ENCODE data around the gene TRPC6.

TRPC6 gene

GRCh38 chr11:101583251-101584128 is at the start of gene TRPC6:
Gene TRPC6 (minus strand): TSS chr11:101584007. CDS start chr11:101583503, 504 bp downstream.
- in situ Hi-C loops (cut with MboI; ENCODE audit: low sequenced_read_pairs) = no loop called here

GRCh38 chr11:101620026-101620425 is 36.2 kb upstream of the TRPC6 start:
- in situ Hi-C loops (cut with MboI; ENCODE audit: low sequenced_read_pairs) = no loop called here

DNA sequence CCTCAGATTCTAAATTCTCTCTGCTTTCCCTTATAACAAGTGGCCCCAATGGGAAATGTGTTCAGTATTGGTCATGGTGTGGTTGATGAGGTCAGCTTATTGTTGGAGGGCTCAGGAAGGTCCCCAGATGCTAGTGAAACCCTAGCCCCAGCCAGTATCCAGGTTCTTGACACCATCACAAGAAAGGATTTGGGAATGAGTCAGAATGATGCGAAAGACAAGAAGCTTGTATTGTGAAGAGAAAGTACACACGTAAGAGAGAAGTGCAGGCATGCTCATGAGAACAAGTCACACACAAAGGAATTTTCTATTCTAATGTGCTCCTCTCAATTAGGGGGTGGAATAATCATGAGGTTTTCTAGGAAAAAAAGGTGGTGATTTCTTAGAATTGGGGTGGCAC is 34.9 kb upstream of the TRPC6 start:
- in situ Hi-C loops (cut with MboI; ENCODE audit: low sequenced_read_pairs) = no loop called here

DNA sequence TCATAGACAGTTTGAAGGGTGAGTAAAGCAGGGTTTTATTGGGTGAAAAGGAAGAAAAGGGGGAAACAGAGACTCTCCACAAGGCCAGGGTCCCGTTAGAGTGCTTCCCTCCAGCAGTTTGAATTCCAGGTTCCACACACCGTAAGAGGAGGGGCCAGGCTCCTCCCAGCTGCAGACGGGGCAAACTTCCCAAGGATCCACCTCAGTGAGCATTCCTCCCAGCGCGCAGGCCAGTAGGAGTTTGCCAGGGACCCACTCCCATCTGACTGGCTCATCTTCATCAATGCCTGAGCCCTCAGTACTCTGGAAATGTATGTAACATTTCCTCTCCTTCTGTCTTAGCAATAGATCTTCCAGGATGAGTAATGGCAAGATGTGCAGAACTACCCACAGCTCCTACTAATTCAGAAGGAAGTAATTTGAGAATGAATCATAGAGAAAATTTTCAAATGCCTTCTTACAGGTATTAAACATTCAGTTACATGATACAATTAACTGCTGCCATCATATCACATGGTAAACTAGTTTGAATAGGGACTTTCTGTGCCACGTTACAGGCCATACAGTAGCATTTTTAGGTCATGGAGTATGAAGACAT is 34.0 kb upstream of the TRPC6 start:
- in situ Hi-C loops (cut with MboI; ENCODE audit: low sequenced_read_pairs) = no loop called here

DNA sequence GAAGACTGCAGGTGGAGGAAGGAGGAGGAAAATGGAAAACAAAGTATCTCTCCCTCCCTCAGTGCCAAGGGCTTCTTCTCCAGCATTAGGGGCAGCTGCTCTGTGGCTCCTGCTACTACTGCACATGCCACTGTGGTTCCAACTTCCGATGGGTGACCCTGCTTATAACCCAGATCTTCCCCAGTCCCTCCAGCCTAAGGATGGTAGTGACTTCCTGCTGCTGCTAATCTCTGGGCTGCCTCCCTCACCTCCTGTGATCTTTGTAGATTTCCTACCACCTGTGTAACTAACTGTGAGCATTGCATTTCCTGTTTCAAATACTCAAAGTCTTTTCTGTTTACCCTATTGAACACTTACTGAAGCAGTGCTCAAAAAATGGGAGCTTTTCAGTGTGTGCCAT is 28.7 kb upstream of the TRPC6 start:
- in situ Hi-C loops (cut with MboI; ENCODE audit: low sequenced_read_pairs) = no loop called here

DNA sequence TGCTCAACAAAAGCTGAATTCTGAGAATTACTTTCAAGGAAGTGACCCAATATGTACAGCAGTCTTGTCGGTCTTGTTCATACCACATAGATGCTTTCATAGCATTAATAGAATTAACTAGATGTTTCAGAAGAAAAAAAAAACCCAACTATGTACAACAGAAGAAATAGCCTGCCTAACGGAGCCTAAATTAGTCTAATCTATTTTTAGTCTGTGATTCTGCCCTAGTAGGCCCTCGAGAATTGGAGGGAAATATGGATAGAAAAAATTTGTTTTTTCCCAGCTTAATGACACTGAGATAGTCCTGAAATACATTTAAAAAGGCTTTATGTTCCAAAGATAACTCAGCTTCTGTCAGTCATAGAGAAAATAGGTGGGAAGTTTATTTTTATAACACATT is 17.1 kb upstream of the TRPC6 start:
- in situ Hi-C loops (cut with MboI; ENCODE audit: low sequenced_read_pairs) = no loop called here

- in situ Hi-C loops (cut with MboI; ENCODE audit: low sequenced_read_pairs) = no loop called here
Observed at GRCh38 chr11:101586965-101587364, 3.2 kb upstream of the TRPC6 start.

DNA sequence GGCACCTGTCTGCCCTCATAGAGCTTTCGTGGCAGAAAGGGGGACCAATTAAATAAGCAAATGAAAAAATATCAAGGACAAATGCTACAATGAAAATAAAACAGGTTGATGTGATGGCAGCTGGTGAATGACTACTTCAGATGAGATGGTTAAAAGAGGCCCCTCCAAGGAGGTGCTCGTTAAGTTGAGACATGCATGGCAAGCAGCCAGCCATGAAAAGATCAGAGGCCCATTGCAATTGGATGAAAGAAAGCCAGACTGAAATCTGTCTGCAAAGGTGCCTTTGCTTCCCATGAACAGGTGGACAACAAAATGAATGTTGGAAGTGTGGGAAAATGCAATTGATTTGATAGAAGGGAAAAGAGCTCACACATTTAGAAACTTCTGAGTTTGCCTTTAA is 848 bp upstream of the TRPC6 start:
- in situ Hi-C loops (cut with MboI; ENCODE audit: low sequenced_read_pairs) = no loop called here

DNA sequence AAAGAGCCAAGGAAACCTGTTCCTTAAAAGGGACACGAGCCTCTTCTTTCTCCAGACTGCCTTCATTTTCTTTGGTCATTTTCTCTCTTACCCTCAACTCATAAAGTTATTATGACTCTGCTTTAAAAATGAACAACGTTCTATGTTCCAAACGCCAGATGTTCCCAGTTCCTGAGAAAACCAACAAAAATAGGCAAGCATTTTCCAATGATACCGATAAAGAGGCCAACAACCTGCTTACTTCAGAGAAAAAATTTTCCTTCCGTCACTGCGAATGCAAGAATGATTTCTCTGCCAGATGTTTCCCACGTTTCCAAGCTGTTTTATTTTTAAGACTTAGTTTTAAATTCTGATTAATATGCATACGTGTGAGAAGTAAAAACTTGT is 315 bp upstream of the TRPC6 start:
- in situ Hi-C loops (cut with MboI; ENCODE audit: low sequenced_read_pairs) = no loop called here

GRCh38 chr11:101582989-101583250 is 887 bp downstream of the TRPC6 start:
- in situ Hi-C loops (cut with MboI; ENCODE audit: low sequenced_read_pairs) = no loop called here

GRCh38 chr11:101582236-101582988 is 1.4 kb downstream of the TRPC6 start:
- in situ Hi-C loops (cut with MboI; ENCODE audit: low sequenced_read_pairs) = no loop called here

DNA sequence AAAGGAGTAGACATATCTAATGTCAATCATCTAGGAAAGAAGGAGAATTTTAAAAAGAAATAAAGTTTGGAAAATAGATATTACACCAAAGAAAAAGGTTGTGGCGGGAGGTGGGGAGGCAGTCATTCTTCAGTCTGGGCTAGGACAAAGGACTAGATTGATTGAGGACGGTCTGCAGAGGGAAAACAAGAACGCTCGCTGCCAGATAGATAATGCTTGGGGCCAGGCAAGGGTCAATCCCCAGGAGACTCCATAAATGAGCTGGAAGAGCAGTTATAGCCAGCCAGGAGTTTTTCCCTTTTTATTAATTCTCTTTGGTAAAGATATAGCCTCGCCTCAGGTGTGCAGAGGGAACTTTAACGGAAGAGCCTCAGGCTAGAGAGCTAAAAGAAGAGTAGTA is 6.3 kb downstream of the TRPC6 start:
- in situ Hi-C loops (cut with MboI; ENCODE audit: low sequenced_read_pairs) = no loop called here

- in situ Hi-C loops (cut with MboI; ENCODE audit: low sequenced_read_pairs) = no loop called here
Observed at GRCh38 chr11:101576456-101576855, 7.4 kb downstream of the TRPC6 start.

DNA sequence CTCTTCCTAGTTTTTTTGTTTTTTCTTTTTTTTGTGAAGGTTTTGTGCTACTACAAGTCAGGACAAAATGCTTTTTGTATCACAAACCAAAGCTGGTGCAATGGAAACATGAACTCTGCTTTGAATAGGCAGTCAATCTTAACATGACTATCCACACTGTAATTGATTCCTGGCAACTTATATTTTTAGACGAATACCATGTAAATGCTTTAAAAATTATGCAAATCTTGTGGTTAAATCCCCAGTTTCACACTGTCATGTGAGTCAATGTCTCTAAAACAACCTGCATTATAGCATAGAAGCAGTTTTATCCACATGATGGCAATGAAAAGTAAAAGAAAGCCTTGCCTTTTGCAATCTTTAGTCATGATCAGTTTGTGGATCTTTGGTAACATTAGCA is 8.9 kb downstream of the TRPC6 start:
- in situ Hi-C loops (cut with MboI; ENCODE audit: low sequenced_read_pairs) = no loop called here

DNA sequence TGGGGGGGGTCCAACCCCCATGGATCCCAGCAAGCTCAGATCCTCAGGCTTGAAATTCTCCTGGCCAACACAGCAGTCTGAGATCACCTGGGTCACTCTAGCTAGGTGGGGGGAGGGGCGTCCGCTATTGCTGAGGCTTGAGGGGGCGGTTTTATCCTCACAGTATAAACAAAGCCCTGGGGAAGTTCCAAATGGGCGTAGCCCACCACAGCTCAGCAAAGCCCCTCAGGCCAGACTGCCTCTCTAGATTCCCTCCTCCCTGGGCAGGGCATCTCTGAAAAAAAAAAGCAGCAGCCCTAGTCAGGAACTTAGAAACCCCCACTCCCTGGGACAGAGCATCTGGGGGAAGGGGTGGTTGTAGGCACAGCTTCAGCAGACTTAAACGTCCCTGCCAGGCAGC is 16.7 kb downstream of the TRPC6 start:
- in situ Hi-C loops (cut with MboI; ENCODE audit: low sequenced_read_pairs) = no loop called here

GRCh38 chr11:101566626-101567025 is 17.2 kb downstream of the TRPC6 start:
- in situ Hi-C loops (cut with MboI; ENCODE audit: low sequenced_read_pairs) = no loop called here

GRCh38 chr11:101563166-101563565 is 20.6 kb downstream of the TRPC6 start:
- in situ Hi-C loops (cut with MboI; ENCODE audit: low sequenced_read_pairs) = no loop called here

- in situ Hi-C loops (cut with MboI; ENCODE audit: low sequenced_read_pairs) = no loop called here
Observed at GRCh38 chr11:101555366-101555765, 28.4 kb downstream of the TRPC6 start.

DNA sequence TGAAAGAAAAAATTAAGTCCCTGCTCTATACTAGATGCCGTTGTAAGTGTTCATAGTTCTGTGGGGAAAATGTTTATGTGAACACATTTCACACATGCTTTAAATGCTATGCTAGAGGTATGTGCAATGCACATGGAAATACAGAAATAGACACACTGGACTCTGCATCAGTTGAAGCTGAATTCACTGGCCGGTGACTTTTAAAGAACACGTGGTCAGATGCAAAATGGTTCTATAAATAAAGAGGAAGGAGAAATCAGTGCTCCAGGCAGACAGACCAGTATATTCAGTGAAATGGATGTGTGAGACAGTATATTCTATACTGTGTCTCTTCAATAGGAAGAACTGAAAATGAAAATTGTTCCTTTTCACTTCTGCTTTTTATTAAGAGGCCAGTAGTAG is 29.9 kb downstream of the TRPC6 start:
- in situ Hi-C loops (cut with MboI; ENCODE audit: low sequenced_read_pairs) = no loop called here

DNA sequence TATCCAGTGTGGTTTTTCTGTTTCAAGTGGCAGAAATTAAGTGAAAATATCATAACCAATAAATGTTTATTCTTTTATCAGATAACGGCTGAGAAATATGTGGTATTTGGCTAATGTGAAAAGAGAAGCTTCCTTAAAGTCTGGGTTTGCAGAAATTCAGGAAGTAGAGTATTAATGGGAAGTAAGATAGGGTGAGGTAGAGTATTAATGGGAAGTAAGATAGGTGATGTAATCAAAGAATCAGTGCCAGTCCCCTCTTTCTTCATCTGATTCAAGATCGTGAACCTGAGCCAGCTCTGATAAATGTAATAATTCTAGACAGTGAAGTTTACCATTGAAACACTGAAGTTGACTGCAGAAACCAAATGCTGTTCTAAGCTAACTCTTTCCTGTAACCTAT is 30.9 kb downstream of the TRPC6 start:
- in situ Hi-C loops (cut with MboI; ENCODE audit: low sequenced_read_pairs) = no loop called here

DNA sequence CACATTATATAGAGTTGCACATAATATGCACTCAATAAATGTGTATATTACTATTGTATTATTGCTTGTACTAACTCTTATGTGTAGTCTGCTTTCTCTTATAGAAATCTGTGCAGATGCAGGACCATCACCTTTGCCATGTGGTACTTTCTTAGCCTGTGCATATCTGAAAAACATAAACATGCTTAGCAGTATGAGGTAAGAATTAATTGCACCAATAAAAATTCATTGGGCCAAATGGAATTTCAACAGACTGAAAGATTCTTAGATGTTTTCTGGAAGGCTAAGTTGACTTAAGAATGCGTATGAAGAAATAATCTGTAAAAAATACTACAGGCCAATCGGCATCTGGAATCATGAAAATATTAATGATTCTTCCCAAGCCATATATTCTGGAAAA is 55.3 kb downstream of the TRPC6 start:
- in situ Hi-C loops (cut with MboI; ENCODE audit: low sequenced_read_pairs) = no loop called here

DNA sequence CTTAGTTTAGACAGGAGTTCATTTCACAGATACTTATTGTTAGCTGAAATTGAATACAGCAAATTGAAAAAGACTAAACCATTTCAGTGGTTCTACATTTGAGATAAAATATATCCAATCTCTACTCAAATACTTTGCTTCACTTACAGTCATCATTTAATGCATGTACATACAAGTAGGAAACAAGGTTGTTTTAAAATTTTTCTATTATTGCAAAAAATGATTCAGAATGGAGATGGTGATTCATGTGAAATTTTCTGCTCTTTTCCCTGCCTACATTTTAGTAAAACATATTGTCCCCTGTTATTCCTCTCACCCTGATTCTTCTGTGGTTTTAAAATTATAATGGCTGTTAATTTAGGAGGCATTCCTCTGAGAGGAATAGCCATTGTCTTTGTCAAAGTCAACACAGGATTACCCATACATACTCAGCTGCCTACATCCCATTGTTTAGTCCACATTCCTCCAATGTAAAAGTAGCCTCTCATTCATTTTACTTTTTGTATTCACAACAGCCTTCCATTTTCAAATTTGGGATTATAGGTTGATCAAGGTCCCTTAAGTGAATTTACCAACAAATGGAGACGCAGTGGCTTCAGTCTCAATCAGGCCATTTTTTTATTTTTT is 60.1 kb downstream of the TRPC6 start:
- in situ Hi-C loops (cut with MboI; ENCODE audit: low sequenced_read_pairs) = no loop called here
